G401.6 (cell line): ENCODE measurements around the gene NAALADL1.
"Not testable (repeated sequence)": the region's sequence is repeated elsewhere in the genome, so short reads cannot be mapped to it uniquely, and the experiment has no call there.

ENCODE experiments used
- FAIRE-seq: peaks from 2 replicates; lab custom pipeline; 2012; peaks lifted over from hg19 to GRCh38; lab: Jason Lieb, UNC

The NAALADL1 gene

DNA sequence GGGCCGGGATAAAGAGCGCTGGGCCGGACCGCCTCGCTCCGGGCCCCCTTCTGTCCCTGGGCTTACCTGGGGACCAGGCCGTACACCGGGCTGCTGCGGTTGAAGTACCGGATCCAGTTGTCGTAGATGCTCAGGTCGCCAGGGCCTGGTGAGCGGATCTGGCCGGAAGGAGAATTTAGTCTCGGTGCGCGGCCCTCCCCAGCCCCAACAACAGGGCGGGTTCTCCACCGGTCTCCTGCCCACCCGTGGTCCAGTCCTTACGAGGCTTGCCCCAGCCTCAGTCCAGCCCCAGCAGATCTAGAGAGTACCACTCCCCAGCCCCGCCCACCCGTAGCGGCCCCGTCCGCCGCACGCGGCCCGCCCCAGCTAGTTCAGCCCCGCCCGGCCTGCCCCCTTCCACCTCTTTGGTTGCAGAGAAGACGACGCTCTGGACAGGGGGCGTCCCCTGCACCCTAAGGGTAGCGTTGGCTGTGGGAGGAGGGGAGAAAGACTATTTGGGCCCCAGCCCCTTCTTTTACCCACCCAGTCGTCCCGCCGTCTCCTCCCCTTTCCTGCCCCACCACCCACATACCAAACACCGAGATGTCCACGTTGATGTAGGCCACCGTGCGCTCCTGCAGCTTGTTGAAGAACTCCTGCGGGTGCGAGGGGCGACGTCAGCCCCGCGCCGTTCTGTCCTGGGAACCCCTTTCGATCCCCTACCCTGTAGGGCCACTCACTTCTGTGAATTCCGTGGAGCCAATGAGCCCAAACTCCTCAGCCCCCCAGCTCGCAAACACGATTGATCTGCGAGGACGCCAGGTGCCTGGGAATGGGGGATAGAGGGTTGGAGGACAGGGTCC, 10.6 kb downstream of the NAALADL1 start:
- FAIRE-seq, result no peak

GRCh38 chr11:65045728-65046127, 12.6 kb downstream of the NAALADL1 start:
- no peak for FAIRE-seq

DNA sequence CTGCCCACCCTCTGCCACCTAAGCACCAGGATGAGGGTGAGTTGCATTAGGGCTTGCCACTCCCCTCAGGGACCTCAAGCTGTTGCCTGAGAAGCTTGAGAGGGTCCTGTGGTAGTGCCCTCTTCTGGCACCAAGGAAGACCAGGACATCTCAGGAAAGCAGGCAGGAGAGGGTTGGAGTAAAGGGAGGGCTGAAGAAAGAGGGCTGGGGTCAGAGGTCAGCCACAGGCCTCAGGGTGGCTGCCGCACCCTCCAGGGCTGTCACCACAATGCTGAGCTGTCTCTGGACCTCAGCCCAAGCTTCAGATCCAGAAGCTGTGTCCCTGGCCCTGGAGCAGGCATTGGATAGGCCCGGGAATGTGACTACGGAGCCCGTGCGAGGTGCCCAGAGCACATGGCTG, 13.3 kb downstream of the NAALADL1 start:
- no peak for FAIRE-seq

DNA sequence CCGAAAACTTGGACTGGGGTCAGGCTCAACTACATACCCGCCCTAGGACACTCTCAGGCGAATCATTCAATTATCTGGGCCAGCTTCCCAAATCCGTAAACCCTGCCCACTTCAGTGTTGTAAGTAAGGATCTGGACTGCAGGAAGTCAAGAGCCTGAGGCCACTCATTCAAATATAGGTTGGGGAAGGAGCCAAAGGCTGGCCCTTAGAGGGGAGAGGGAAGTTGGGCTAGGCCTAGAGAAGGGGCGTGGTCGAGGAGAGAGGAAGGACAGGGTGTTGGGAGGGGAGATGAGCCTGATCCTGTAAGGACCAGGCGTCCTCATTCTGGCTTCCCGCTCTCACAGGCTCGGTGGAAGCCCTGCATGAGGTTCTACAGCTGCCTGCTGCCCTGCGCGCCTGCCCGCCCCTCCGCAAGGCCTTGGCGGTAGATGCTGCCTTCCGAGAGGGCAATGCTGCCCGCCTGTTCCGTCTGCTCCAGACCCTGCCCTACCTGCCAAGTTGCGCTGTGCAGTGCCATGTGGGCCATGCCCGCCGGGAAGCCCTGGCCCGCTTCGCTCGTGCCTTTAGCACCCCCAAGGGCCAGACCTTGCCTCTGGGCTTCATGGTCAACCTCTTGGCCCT, 14.4 kb downstream of the NAALADL1 start:
- FAIRE-seq, result no peak

- no peak for FAIRE-seq
These were observed 15.5 kb downstream of the NAALADL1 start for GRCh38 chr11:65042891-65043290.

DNA sequence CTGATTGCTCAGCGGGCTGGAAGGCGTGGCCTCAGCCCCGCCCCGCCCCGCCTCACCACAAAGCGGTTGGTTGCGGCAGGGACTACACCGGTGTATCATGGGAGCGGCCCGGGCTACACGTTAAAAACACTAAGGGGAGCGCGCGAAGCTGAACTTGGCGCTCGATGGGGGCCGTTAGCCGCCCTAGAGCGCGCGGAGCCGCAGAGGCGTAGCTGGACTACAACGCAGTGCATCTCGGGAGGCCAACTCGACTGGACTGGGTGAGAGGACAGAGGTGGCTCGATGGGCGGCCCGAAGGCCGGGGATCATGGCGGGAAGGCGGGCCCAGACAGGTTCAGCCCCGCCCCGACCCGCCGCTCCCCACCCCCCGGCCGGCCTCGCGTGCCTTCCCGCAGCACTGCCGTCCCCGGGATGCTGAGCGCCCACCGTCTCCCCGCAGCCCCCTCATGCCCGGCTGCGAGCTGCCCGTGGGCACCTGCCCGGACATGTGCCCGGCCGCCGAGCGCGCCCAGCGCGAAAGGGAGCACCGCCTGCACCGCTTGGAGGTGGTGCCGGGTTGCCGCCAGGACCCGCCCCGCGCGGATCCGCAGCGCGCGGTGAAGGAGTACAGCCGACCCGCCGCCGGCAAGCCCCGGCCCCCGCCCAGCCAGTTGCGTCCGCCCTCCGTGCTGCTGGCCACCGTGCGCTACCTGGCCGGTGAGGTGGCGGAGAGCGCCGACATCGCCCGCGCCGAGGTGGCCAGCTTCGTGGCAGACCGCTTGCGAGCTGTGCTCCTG, 17.3 kb downstream of the NAALADL1 start, which contains the start of gene SAC3D1:
TSS of gene SAC3D1 (plus strand) at position 364 of the 776 bp plus-strand sequence. CDS start at position 447, 83 bp downstream.
- peak; percentile 98 for FAIRE-seq

GRCh38 chr11:65040520-65040846, 17.9 kb downstream of the NAALADL1 start:
- FAIRE-seq, result no peak

GRCh38 chr11:65036931-65037330, 21.4 kb downstream of the NAALADL1 start:
- no peak for FAIRE-seq

DNA sequence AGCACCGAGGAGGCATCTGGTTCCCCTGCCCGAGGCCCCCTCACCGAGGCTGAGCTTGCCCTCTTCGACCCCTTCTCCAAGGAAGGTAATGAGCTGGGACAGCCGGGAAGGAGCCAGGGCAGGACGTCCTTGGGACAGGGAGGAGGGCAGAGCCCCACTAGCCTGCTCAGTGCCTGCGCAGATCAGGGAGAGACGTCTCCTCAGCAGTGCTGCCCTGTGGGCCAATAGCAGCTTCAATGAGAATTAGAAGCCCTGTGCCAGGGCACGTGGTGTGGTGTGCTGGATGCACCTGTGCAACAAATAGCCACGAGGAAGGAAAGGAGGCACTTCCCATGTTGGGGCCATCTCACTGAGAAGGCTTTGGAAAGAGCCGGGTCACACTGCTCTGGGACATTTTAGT, 22.8 kb downstream of the NAALADL1 start:
- no peak for FAIRE-seq

DNA sequence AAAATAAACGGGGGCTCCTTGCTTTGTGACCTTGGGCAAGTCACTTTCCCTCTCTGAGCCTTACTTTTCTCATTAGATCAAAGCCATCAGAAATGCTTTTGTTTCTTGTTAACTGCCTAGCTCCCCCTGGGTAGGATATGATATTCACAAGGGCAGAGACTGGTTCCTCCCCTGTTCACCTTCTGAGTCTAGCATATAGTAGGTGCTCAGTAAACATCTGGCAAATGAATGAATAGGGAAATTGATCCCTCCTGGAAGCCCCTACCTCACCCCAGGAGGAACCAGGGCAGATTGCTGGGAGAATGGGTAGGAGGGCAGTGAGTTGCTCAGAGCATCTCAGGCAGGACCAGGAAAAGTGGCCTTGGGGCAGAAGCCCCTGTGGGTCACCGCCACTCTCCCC, 23.9 kb downstream of the NAALADL1 start:
- no peak for FAIRE-seq

DNA sequence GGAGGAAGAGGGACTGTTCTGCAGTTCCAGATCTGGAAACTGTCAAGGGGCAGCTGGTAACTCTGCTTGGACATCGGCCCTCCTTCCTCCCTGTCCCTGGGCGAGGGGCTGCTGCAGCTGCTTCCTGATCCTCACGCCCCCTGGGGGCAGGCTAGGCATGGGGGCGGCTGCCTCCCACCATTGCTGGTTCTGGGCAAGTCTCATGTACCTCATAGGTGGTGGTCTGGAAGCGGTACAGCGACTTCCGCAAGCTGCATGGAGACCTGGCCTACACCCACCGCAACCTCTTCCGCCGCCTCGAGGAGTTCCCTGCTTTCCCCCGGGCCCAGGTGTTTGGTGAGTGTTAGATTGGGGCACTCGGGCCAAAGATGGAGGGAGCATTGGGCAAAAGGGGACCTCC, 26.1 kb downstream of the NAALADL1 start:
- no peak for FAIRE-seq

DNA sequence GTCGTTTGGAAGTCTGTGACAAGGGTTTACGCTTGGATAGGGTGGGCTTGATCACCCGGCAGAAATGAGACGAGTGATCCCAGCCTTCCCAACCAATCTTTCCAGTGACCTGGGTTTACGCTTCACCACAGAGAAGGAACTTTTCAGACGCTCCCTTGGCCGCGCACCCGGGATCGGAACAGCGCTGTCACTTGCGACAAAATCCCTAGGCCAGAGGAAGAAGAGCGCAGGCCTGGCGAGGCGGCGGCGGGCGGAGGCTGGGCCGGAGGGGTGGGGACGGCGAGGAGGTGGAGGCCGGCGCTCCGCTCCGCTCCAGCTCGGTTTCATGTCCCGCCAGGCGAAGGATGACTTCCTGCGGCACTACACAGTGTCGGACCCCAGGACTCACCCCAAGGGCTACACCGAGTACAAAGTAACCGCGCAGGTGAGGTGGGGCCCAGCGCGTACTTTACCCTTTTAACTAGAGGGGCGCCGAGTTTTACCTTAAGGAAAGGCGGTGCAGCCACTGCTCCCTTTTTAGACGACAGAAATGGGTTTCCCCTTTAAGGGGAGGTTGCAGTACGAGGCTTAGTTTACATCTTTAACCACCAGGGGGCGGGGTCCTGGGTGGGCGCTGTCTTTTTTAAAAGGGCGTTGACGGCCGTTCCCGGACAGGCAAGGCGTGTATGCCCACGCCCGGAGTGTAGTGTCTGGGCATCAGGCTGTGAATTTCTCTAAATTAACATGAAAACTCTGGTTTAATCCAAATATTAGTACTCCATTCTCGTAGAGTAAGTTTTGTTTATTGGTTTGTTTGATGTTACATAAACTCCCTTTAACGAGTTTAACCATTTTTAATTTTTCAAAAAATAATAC, 30.9 kb downstream of the NAALADL1 start, which contains the start of gene SNX15:
TSS of gene SNX15 (plus strand) at position 227 of the 855 bp plus-strand sequence. CDS start at position 326, 99 bp downstream.
- peak; percentile 87 for FAIRE-seq

GRCh38 chr11:65026810-65027209, 31.5 kb downstream of the NAALADL1 start:
- no peak for FAIRE-seq

DNA sequence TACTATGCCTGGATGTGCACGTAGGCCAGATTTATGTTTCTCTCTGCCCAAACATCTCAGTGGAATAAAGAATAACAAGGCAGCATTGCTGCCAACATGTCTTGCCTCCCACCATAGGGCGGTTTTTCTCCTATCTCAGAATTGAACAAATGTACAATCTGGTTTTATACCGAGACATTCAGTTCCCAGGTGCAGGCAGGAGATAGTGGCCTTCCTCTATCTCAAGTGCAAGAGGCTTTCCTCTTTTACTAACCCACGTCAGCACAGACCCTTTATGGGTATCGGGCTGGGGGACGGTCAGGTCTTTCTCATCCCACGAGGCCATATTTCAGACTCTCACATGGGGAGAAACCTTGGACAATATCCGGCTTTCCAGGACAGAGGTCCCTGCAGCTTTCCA, 34.9 kb downstream of the NAALADL1 start:
- FAIRE-seq, result not testable (repeated sequence)

- no peak for FAIRE-seq
These were observed 36.8 kb downstream of the NAALADL1 start for GRCh38 chr11:65021509-65021908.

- FAIRE-seq, result no peak
These were observed 37.4 kb downstream of the NAALADL1 start for GRCh38 chr11:65021003-65021402.

DNA sequence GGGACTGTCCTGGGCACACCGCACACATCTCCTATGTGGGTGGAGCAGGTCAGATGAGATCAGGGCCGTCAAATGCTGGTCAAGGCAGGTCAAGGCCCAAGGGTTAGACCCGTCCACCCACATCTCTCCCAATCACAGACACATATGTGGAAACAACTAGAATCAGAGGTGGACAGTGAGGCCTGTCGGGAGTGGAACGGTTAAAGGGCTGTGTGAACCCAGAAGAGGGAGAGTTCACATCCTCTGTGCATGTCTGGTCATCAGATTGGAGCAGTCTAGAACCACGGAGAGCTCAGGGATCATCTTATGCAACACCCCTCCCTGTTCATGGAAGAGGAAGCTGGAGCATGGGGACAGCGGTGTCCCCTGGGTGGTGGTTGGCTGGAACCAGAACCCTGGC, 38.5 kb downstream of the NAALADL1 start:
- no peak for FAIRE-seq

DNA sequence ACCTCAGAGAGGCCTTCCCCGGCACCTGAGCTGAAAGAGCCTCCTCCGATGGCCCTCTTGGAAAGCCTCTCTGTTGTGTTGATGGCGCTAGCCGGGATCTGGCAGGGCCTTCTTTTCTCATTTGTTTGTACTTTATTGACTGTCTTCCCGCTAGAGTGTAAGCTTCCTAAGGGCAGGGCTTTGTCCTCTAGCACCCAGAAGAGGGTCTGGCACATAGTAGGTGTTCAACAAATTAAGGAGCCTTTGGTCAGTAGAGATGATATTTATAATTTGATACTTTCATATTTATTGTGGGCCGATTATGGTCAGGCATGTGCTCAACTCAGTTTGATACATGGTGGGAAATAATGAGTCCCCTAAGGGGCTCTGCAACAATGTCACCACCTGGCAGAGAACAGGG, 40.4 kb downstream of the NAALADL1 start:
- no peak for FAIRE-seq

DNA sequence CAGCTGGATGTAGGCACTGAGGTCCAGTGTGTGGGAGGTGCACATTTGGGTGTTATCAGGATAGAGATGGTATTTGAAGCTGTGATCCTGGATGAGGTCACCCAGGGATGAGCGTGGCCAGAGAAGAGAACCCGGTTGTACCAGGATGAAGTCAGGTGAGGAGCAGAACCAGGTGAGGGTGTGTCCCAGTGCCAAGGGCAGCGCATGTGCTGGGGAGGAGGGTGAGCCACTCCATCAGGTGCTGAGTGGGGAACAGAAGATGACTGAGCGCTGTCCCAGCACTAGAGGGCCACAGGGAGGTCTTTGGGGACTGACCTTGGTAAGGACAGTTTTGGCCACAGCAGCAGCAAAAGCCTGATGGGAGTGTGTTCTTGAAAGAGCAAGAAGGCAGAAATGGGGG, 41.6 kb downstream of the NAALADL1 start:
- no peak for FAIRE-seq

DNA sequence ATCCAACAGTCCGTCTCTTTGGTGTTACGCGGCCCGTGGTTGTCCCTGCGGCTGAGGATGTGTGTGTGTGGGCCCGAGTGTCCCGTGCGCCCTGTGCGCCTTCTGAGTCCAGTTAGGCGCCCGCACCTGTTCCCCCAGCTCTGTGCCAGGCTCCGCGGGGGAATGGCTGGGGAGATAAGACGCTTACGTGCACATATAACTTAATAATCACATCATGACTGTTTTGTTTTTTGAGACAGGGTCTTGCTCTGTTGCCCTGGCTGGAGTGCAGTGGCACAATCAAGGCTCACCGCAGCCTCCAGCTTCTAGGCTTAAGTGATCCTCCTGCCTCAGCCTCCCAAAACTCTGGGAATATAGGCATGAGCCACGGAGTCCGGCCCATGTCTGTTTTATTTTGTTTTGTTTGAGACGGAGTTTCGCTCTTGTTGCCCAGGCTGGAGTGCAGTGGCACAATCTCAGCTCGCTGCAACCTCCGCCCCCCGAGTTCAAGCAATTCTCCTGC, 43.6 kb downstream of the NAALADL1 start:
- FAIRE-seq, result no peak

DNA sequence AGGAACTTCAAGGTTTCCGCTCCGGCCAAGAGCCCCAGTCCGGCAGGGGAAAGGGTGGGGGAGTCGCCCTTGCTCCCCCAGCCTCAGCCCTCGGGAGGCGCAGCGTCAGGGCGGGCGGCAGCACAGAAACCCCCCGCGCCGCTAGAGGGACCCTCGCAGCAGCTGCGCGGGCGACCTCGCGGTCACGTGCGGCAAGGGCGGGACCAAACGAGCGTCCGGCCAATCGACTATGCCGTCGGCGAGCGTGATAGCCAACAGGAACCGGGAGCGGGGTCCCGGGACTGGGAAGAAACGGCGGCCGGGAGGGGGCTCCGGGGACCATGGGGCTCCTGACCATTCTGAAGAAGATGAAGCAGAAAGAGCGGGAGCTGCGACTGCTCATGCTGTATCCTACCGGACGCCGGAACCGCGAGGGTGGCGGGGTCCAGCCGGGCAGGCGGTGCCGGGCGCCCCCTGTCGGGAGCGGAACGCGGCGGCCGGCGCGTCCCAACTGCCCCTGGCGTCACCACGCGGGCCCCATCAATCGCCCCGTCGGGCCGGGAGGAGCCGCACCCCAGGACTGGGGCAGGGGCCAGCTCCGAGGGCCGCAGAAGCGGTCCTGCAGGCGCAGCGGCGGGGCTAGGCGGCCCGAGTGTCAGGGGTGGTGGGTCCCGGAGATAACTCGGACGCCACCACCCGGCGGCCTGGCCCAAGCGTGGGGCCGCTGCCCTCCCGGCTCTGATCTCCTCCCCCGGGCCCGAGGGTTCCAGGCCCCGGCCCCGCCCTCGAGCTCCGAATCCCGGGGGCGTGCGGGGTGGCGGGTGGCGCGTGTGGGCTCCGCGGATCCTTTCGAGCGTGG, 44.2 kb downstream of the NAALADL1 start, which contains the start of gene ARL2:
TSS of gene ARL2 (plus strand) at position 273 of the 838 bp plus-strand sequence. CDS start at position 321, 48 bp downstream.
- FAIRE-seq, result no peak
